ENCODE results near the gene RAI1. TPM values are rescaled to one million over a fixed set of nuclear protein-coding genes. Genes with fewer than 3 reads are reported as not detected.

RAI1 gene
- total RNA-seq, 8 experiments from 2014 or later = 5.4 to 32.0 (median 20.4) TPM

- in situ Hi-C loops (cut with MboI; ENCODE audit: low pct_unique_long_range_greater_than_20kb in 2 of 9, low sequenced_read_pairs in 9 of 9, unreplicated experiment in 9 of 9) = no loop called here
- 60 to 90% methylated on average over 1 to 2 of the region's 24 CpGs; no CpG with 5 or more reads in 8 of the 10 experiments for WGBS, 10 experiments
- no peak overlapping the region for H3K27ac ChIP-seq
- H3K4me1 ChIP-seq (replicated peaks in 1 of 2) = peaks cover 23 to 54% of the 10 kb centered on the region in 2 donors
- H3K4me3 ChIP-seq = no peak overlapping the region
- ATAC-seq (replicated peaks in 6 of 8) = peak in 5 of 8 experiments; percentile 10 to 55 (median 13)
These were observed 135.7 kb downstream of the RAI1 start for GRCh38 chr17:17816831-17817551.

- 80 to 100% (median 100%) methylated on average over 1 to 2 of the region's 10 CpGs; no CpG with 5 or more reads in 7 of the 10 experiments for WGBS, 10 experiments
- no peak for ATAC-seq (replicated peaks in 6 of 8)
- in situ Hi-C loops (cut with MboI; ENCODE audit: low pct_unique_long_range_greater_than_20kb in 2 of 9, low sequenced_read_pairs in 9 of 9, unreplicated experiment in 9 of 9) = no loop called here
- H3K27ac ChIP-seq = no peak overlapping the region
- H3K4me3 ChIP-seq = no peak overlapping the region
- H3K4me1 ChIP-seq (replicated peaks in 1 of 2) = peaks cover 23 to 54% of the 10 kb centered on the region in 2 donors
These were observed 136.3 kb downstream of the RAI1 start for GRCh38 chr17:17817552-17817947.

DNA sequence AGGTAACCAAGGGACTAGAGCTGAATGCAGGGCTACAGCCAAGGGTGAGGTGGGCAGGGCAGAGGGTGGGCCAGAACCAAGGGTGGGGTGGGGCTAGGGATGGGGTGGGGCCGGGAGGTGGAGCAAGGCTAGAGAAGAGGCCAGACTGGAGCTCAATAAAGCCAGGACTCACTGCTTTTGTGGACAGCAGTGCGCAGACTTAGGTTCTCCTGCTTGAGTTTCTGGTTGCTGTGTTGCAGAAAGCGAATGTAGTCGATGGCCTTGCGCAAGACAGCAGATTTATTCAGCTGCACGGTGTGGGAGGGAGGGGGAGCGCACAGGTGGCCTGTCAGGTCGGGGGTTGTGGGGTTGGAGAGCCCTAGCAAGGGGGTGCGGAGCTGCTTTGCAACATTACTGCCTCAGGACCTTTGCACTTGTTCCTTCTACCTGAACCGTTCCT is 136.8 kb downstream of the RAI1 start:
- H3K27ac ChIP-seq = no peak overlapping the region
- no peak overlapping the region for H3K4me3 ChIP-seq
- ATAC-seq (replicated peaks in 6 of 8) = peak in 6 of 8 experiments; percentile 2 to 31 (median 8)
- in situ Hi-C loops (cut with MboI; ENCODE audit: low pct_unique_long_range_greater_than_20kb in 2 of 9, low sequenced_read_pairs in 9 of 9, unreplicated experiment in 9 of 9) = no loop called here
- H3K4me1 ChIP-seq (replicated peaks in 1 of 2) = peaks cover 28 to 58% of the 10 kb centered on the region in 2 donors
- WGBS, 10 experiments = no CpG with 5 or more reads among the region's 10 CpGs

GRCh38 chr17:17819111-17819510 is 137.9 kb downstream of the RAI1 start:
- WGBS, 10 experiments = 60 to 91% methylated on average over 1 to 6 of the region's 12 CpGs; no CpG with 5 or more reads in 8 of the 10 experiments
- in situ Hi-C loops (cut with MboI; ENCODE audit: low pct_unique_long_range_greater_than_20kb in 2 of 9, low sequenced_read_pairs in 9 of 9, unreplicated experiment in 9 of 9) = no loop called here

DNA sequence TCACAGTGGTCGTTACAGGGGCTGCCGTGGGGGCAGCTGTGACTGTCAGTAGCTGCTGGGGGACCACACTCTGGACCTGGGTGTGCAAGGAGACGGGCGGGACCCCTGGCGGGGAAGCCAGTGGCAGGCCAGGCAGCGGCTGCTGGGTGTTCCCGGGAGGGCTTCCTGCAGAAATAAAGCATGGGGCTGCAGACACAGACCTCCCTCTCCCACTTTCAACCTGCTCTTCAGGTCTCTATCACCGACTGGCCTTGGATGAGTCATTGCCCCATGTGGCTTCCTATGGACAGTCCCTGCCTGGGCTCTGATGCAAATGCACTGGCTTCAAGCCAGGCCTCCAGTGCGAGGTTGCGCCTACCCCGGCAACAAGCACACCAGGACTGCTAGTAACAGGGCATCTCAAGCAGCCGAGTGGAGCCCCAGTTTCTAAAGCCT is 138.3 kb downstream of the RAI1 start:
- WGBS, 10 experiments = 47 to 100% (median 80%) methylated on average over 1 to 3 of the region's 12 CpGs; no CpG with 5 or more reads in 7 of the 10 experiments
- ATAC-seq (replicated peaks in 6 of 8) = peak; percentile 36 to 66 (median 52)
- Histone ChIP-seq H3K4me1 (replicated peaks in 1 of 2) (peaks cover 39 to 70% of the 10 kb centered on the region in 2 donors), H3K27ac (no peak overlapping the region), H3K4me3 (no peak overlapping the region)
- in situ Hi-C loops (cut with MboI; ENCODE audit: low pct_unique_long_range_greater_than_20kb in 2 of 9, low sequenced_read_pairs in 9 of 9, unreplicated experiment in 9 of 9) = no loop called here

More at GRCh38 chr17:17819111-17819510, 137.9 kb downstream of the RAI1 start:
- Histone ChIP-seq H3K4me3 (no peak overlapping the region), H3K27ac (no peak overlapping the region), H3K4me1 (replicated peaks in 1 of 2) (peaks cover 34 to 65% of the 10 kb centered on the region in 2 donors)
- no peak for ATAC-seq (replicated peaks in 6 of 8)

DNA sequence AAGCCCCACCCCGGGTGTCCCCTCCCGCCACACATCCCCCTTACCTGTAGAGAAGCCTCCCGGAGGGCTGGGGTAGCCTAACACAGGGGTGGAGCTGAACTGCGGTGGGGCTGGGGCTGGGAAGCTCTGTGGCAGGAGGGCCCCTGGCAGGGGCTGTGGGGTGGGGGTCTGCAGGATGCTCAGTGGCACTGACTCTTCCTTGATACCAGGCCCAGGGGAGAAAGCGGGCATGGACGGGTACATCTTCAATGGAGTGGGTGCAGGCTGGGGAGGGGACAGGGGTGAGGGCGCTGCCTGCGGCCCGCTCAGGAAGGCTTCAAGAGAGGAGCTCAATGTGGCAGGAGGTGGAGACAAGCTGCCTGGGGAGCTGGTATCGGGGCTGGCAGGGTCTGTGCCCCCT is 138.8 kb downstream of the RAI1 start:
- ATAC-seq (replicated peaks in 6 of 8) = no peak
- H3K27ac ChIP-seq = no peak overlapping the region
- H3K4me1 ChIP-seq (replicated peaks in 1 of 2) = peaks cover 41 to 75% of the 10 kb centered on the region in 2 donors
- no peak overlapping the region for H3K4me3 ChIP-seq
- in situ Hi-C loops (cut with MboI; ENCODE audit: low pct_unique_long_range_greater_than_20kb in 2 of 9, low sequenced_read_pairs in 9 of 9, unreplicated experiment in 9 of 9) = no loop called here
- WGBS, 10 experiments = no CpG with 5 or more reads among the region's 10 CpGs

DNA sequence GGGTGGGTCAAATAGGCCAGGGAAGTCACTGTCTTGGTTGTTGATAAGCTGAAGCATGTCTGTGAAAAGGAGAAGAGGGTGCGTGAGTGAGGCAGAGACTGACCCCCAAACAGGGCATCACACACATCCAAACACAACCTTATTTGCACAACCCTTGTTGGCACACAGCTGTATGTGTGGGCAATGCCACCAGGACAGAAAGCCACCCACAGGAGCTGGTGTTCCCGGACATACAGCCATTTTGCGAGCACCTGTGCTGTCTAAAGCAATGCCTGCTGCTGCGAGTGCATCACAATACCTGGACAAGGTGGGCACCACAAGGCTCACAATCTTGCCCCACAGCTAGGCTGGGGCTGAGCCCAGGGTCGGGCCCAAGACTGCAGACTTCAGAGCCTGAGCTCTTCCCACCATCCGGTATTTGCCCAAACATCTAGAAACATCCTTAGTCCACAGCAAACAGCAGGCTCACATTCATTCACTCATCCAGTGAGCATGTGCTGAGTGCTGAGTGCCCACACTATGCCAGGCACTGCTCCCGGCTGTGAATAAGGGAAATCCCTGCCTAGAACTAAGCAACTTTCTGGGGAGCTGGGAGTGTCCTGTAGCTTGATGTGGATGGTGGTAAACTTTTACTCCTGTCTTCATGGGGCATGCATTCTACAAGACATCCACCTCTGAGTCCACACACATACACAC is 139.4 kb downstream of the RAI1 start:
- peaks cover 42 to 75% of the 10 kb centered on the region in 2 donors for H3K4me1 ChIP-seq (replicated peaks in 1 of 2)
- 80 to 100% (median 83%) methylated on average over 2 to 6 of the region's 7 CpGs; no CpG with 5 or more reads in 6 of the 10 experiments for WGBS, 10 experiments
- no peak overlapping the region for H3K4me3 ChIP-seq
- in situ Hi-C loops (cut with MboI; ENCODE audit: low pct_unique_long_range_greater_than_20kb in 2 of 9, low sequenced_read_pairs in 9 of 9, unreplicated experiment in 9 of 9) = no loop called here
- ATAC-seq (replicated peaks in 6 of 8) = no peak
- H3K27ac ChIP-seq = no peak overlapping the region

DNA sequence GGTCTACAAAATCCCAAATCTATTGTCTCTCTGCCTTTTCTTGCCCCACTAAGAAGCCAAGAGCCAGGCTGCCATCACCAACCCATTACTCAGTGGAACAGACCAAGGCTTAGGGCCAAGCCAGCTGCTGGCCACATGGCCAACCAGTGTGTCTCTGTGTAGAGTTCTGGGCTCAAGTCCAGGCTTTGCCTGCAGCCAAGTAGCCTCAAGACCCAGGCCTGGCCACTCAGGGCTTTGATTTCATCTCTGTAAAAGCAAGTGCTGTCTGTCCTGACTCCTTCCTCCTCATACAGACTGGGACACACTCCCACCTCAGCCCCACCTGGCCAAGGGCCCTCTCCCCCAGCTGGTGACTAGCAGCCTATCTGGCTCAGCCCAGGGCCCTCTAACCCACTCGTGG is 140.9 kb downstream of the RAI1 start:
- H3K4me1 ChIP-seq (replicated peaks in 1 of 2) = peaks cover 42 to 67% of the 10 kb centered on the region in 2 donors
- in situ Hi-C loops (cut with MboI; ENCODE audit: low pct_unique_long_range_greater_than_20kb in 2 of 9, low sequenced_read_pairs in 9 of 9, unreplicated experiment in 9 of 9) = no loop called here
- H3K4me3 ChIP-seq = no peak overlapping the region
- no peak overlapping the region for H3K27ac ChIP-seq
- peak in 3 of 8 experiments; percentile 4 to 32 (median 31) for ATAC-seq (replicated peaks in 6 of 8)
- WGBS, 10 experiments = 80% methylated on average over 1 of the region's 1 CpG; no CpG with 5 or more reads in 9 of the 10 experiments

GRCh38 chr17:17822616-17823015 is 141.4 kb downstream of the RAI1 start:
- peak overlapping the region in 2 of 5 donors; percentile 41 to 44 for H3K4me3 ChIP-seq
- H3K4me1 ChIP-seq (replicated peaks in 1 of 2) = peaks cover 42 to 66% of the 10 kb centered on the region in 2 donors
- in situ Hi-C loops (cut with MboI; ENCODE audit: low pct_unique_long_range_greater_than_20kb in 2 of 9, low sequenced_read_pairs in 9 of 9, unreplicated experiment in 9 of 9) = no loop called here
- no peak for ATAC-seq (replicated peaks in 6 of 8)
- H3K27ac ChIP-seq = no peak overlapping the region
- 10 to 100% (median 85%) methylated on average over 1 to 3 of the region's 3 CpGs; no CpG with 5 or more reads in 4 of the 10 experiments for WGBS, 10 experiments

DNA sequence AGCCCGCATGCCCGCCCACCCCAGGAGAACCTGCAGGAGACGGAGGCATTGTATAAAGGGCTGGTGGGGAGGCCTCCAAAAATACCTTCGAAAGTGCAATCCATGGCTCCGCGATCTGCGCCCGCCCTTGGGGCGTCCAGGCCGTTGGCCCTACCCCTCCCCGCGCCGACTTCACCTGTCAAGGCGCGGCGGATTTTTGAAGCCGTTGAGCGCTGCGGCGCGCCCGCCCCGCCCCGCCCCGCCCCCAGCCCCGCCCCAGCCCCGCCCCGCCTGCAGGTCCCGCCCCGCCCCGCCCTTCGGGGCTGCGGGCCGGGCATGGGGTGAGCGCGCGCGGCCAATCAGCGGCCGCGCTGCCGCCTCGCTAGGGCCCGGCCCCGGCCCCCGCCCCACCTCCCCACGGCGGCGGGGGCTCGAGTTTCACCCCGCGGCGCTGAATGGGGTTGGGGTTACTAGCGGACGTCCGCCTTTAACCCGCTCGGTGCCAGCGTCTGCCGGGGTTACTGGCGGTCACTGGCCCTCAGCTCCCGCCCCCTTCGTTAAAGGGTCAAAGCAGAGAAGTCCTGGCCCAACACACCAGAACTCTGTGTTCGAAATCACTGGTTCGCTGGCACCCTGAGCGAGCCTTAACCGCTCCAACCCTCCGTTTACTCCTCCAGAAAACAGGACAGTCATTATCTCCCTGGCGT is 142.3 kb downstream of the RAI1 start:
- peaks cover 42 to 58% of the 10 kb centered on the region in 2 donors for H3K4me1 ChIP-seq (replicated peaks in 1 of 2)
- ATAC-seq (replicated peaks in 6 of 8) = peak; percentile 28 to 88 (median 80)
- 0 to 2% methylated on average over 4 to 6 of the region's 69 CpGs; no CpG with 5 or more reads in 8 of the 10 experiments for WGBS, 10 experiments
- in situ Hi-C loops (cut with MboI; ENCODE audit: low pct_unique_long_range_greater_than_20kb in 2 of 9, low sequenced_read_pairs in 9 of 9, unreplicated experiment in 9 of 9) = no loop called here
- H3K4me3 ChIP-seq = peak overlapping the region; percentile 35 to 44 (median 41)
- H3K27ac ChIP-seq = peak overlapping the region; percentile 47 to 62

DNA sequence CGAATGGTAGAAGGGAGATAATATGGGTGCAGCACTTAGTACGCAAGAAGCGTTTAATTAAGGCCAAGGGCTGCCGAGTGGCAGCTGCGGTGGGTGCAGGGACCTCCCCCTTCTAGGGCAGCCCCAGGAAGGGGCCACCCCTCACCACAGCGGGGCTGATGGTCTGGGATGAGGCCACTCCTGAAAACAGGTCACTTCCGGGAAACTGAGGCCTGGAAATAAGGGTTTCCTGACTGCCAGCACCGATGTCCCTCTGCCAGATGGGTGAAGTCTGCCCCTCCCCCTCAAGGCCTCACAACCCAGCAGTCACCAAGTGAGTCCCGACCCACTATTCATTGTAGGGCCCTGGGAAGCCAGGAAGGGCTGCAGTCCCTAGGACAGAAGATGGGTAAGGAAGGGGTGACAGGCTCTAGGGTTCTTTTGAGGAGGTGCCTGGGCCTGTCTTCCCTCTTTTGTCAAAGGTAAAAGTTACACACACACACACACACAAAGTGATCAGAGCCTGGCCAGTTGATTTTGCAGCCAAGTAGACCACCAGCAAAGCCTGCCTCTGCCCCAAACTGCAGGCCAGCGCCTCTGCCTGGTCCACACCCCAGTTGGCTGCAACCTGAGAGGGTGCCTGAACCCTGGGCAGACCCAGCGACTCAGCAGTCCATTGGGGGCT is 143.0 kb downstream of the RAI1 start:
- in situ Hi-C loops (cut with MboI; ENCODE audit: low pct_unique_long_range_greater_than_20kb in 2 of 9, low sequenced_read_pairs in 9 of 9, unreplicated experiment in 9 of 9) = no loop called here
- peak overlapping the region; percentile 47 to 62 for H3K27ac ChIP-seq
- H3K4me1 ChIP-seq (replicated peaks in 1 of 2) = peaks cover 42 to 53% of the 10 kb centered on the region in 2 donors
- WGBS, 10 experiments = 0 to 63% (median 20%) methylated on average over 1 to 6 of the region's 11 CpGs; no CpG with 5 or more reads in 4 of the 10 experiments
- H3K4me3 ChIP-seq = peak overlapping the region; percentile 35 to 44 (median 41)
- ATAC-seq (replicated peaks in 6 of 8) = peak in 4 of 8 experiments; percentile 0 to 2 (median 0)

Data from motor neuron (in vitro differentiated cells).